Natural killer cell (primary cell): ENCODE measurements around the gene TCF23. TPM values are rescaled to one million over a fixed set of nuclear protein-coding genes. Genes with fewer than 3 reads are reported as not detected.
"Not testable (repeated sequence)": the region's sequence is repeated elsewhere in the genome, so short reads cannot be mapped to it uniquely, and the experiment has no call there.

Experiments
- ATAC-seq, 3 donors: fragments of 150-1000 bp in 2 of 3; fragments of 200-7000 bp in 1 of 3; cut with Tn5 transposase; 1 replicate in 1 of 3; 2 replicates in 2 of 3; pipeline ENCODE4 v1.10.0; 2021; ENCODE audit warnings: mild to moderate bottlenecking in 2 of 3, moderate library complexity in 2 of 3
- DNase-seq, 2 donors: peaks; one replicate each; pipeline versions ENCODE4 v3.0.0 to v3.0.0-alpha.2; 2013 to 2021; ENCODE audit warnings: mixed read lengths in 1 of 2
- H3K27ac ChIP-seq: one replicate; pipeline ENCODE4 v1.5.1; 2013; ENCODE audit warnings: mild to moderate bottlenecking, low read length
- H3K27me3 ChIP-seq: one replicate; pipeline ENCODE4 v1.6.1; 2013; ENCODE audit warnings: low read length; ENCODE audit not compliant: control insufficient read depth, insufficient read depth
- H3K36me3 ChIP-seq: one replicate; pipeline ENCODE4 v1.6.1; 2013; ENCODE audit warnings: low read length; ENCODE audit not compliant: control insufficient read depth, insufficient read depth
- H3K4me1 ChIP-seq: one replicate; pipeline ENCODE4 v1.6.1; 2013; ENCODE audit warnings: low read length; ENCODE audit not compliant: control insufficient read depth, insufficient read depth
- H3K4me3 ChIP-seq: one replicate; pipeline ENCODE4 v1.5.1; 2013; ENCODE audit warnings: low read length
- H3K9me3 ChIP-seq: one replicate; pipeline ENCODE4 v1.6.1; 2013; ENCODE audit warnings: low read length; ENCODE audit not compliant: control insufficient read depth, insufficient read depth
- H3K27ac Mint-ChIP-seq, 2 donors: one replicate each; pipeline ENCODE4 v1.8.0; 2022; ENCODE audit warnings: mild to moderate bottlenecking in 2 of 2, mixed read lengths in 2 of 2, moderate library complexity in 1 of 2
- H3K27me3 Mint-ChIP-seq, 2 donors: one replicate each; pipeline ENCODE4 v1.8.0; 2022; ENCODE audit warnings: low read depth in 2 of 2, mixed read lengths in 2 of 2
- H3K36me3 Mint-ChIP-seq: one replicate; pipeline ENCODE4 v1.8.0; 2022; ENCODE audit warnings: mixed read lengths
- H3K4me1 Mint-ChIP-seq, 2 donors: one replicate each; pipeline ENCODE4 v1.8.0; 2022; ENCODE audit warnings: mixed read lengths in 2 of 2
- H3K4me3 Mint-ChIP-seq: one replicate; pipeline ENCODE4 v1.8.0; 2022; ENCODE audit warnings: mild to moderate bottlenecking, moderate library complexity, mixed read lengths
- H3K9me3 Mint-ChIP-seq, 2 donors: one replicate each; pipeline ENCODE4 v1.8.0; 2022; ENCODE audit warnings: mixed read lengths in 2 of 2
- WGBS: methylation state at CpG from one replicate; pipeline ENCODE4 v1.1.7; 2013; ENCODE audit warnings: missing lambda C conversion rate; ENCODE audit not compliant: insufficient coverage; 5-methylcytosine and 5-hydroxymethylcytosine counted together
- intact Hi-C: fragments of 100-400 bp; cut with micrococcal nuclease; formaldehyde crosslinking; loops from one replicate; pipeline ENCODE4 v1.14.2; 2022
- total RNA-seq, 4 donors: library from RNA; stranded (reverse); fragments of 120-200 nt in 1 of 4; gene quantifications; one replicate each; pipeline versions ENCODE4 v1.2.3 to v1.2.4, GENCODE V29; 2013 to 2022
- TF ChIP-seq, protein P1 (sequence below): fragments of 200-600 bp; IDR thresholded peaks from one replicate; pipeline ENCODE4 v1.8.0; 2022; ENCODE audit warnings: antibody characterized with exemption

The TCF23 gene
- total RNA-seq, 3 donors from 2014 or later (not counting 1 experiment from before 2014, with no cell fraction given) = not detected

DNA sequence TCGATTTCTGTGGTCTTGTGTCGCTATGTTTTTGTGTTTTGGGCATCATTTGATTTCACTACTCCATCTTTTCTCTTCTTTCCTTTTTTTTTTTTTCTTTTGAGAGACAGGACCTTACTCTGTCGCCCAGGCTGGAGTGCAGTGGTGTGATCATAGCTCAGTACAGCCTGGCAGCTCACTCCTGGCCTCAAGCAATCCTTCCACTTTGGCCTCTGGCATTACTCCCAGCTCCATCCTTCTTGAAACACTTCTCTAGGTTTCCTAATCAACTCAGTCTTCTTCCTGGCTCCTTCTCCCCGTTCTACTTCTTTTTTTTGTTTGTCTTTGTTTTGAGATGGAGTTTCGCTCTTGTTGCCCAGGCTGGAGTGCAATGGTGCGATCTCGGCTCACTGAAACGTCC is 26.5 kb downstream of the TCF23 start:
- Mint-ChIP-seq H3K4me1 (peaks cover 0 to 4% of the 10 kb centered on the region in 2 donors), H3K27ac (no peak overlapping the region), H3K27me3 (peaks cover 14% of the 10 kb centered on the region in 2 donors), H3K36me3 (no peaks in the 10 kb centered on the region), H3K4me3 (no peak overlapping the region), H3K9me3 (no peaks in the 10 kb centered on the region)
- whole genome bisulfite sequencing = 91% methylated on average over 6 of the region's 8 CpGs
- intact Hi-C loops = no loop called here
- TF ChIP-seq, protein P1, sequence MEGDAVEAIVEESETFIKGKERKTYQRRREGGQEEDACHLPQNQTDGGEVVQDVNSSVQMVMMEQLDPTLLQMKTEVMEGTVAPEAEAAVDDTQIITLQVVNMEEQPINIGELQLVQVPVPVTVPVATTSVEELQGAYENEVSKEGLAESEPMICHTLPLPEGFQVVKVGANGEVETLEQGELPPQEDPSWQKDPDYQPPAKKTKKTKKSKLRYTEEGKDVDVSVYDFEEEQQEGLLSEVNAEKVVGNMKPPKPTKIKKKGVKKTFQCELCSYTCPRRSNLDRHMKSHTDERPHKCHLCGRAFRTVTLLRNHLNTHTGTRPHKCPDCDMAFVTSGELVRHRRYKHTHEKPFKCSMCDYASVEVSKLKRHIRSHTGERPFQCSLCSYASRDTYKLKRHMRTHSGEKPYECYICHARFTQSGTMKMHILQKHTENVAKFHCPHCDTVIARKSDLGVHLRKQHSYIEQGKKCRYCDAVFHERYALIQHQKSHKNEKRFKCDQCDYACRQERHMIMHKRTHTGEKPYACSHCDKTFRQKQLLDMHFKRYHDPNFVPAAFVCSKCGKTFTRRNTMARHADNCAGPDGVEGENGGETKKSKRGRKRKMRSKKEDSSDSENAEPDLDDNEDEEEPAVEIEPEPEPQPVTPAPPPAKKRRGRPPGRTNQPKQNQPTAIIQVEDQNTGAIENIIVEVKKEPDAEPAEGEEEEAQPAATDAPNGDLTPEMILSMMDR = no peak
- Histone ChIP-seq H3K36me3 (no peaks in the 10 kb centered on the region), H3K9me3 (no peaks in the 10 kb centered on the region), H3K4me1 (no peaks in the 10 kb centered on the region), H3K27me3 (no peaks in the 10 kb centered on the region), H3K4me3 (no peak overlapping the region), H3K27ac (no peak overlapping the region)
- no peak for ATAC-seq
- no peak for DNase-seq

DNA sequence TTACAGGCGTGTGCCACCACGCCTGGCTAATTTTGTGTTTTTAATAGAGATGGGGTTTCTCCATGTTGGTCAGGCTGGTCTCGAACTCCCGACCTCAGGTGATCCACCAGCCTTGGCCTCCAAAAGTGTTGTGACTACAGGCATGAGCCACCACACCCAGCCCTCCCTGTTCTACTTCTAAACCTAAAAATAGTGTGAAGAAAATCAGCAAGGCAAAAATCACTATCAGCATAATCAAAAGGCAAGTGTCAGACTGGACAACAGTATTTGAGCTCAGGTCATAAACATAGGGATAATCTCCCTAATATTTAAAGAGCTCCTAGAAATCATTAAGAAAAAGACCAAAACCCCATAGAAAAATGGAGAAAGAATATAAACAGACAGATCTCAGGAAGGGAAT is 27.0 kb downstream of the TCF23 start:
- H3K9me3 Mint-ChIP-seq, H3K27me3 ChIP-seq, H3K4me3 ChIP-seq, H3K4me1 ChIP-seq, H3K27ac ChIP-seq, ATAC-seq, H3K36me3 Mint-ChIP-seq, intact Hi-C loops, H3K4me3 Mint-ChIP-seq, H3K27ac Mint-ChIP-seq, H3K36me3 ChIP-seq, H3K4me1 Mint-ChIP-seq, DNase-seq, H3K9me3 ChIP-seq: not testable (repeated sequence)
- 85% methylated on average over 4 of the region's 4 CpGs for WGBS
- peaks cover 12 to 14% of the 10 kb centered on the region in 2 donors for H3K27me3 Mint-ChIP-seq

DNA sequence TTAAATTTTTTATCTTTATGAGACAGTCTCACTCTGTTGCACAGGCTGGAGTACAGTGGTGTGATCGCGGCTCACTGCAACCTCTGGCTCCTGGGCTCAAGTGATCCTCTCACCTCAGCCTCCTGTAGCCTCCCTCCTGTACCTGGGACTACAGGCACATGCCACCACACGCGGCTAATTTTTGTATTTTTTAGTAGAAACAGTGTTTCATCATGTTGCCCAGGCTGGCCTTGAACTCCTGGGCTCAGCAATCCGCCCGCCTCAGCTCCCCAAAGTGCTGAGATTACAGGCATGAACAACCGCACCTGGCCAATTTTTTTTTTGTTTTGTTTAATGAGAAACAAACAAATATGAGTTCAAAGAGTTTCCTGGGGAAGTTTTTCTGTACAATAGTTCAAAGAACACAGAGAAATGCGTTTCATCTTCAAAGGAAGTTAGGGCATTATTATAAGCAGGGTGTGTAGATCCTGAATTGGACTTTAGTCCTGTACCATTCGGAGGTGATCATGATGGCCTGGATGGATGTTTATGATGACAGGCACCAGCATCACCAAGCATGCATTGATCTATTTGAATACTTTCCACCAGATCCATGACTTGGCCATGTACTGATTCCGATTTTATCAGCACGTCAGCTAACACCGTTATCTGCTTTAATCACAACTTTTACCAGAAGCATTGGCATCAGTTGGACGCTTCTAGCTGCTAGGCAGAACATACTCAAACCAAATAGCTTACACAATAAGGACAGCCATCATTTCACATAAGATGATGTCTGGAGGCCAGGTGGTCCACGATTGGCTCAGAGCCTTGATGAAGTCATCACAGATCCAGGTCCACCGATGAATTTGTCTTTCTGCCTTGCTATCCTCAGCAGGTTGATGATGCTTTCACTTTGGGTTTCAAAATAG is 28.9 kb downstream of the TCF23 start:
- H3K36me3 Mint-ChIP-seq = no peaks in the 10 kb centered on the region
- WGBS = 78% methylated on average over 15 of the region's 15 CpGs
- intact Hi-C loops = no loop called here
- H3K27me3 ChIP-seq = no peaks in the 10 kb centered on the region
- no peaks in the 10 kb centered on the region for H3K4me1 Mint-ChIP-seq
- no peaks in the 10 kb centered on the region for H3K4me1 ChIP-seq
- TF ChIP-seq, protein P1 = no peak
- no peak overlapping the region for H3K27ac Mint-ChIP-seq
- ATAC-seq (no peak), DNase-seq (no peak)
- H3K9me3 ChIP-seq = no peaks in the 10 kb centered on the region
- no peaks in the 10 kb centered on the region for H3K36me3 ChIP-seq
- H3K4me3 ChIP-seq = no peak overlapping the region
- no peak overlapping the region for H3K27ac ChIP-seq
- H3K9me3 Mint-ChIP-seq = no peaks in the 10 kb centered on the region
- peaks cover 23 to 26% of the 10 kb centered on the region in 2 donors for H3K27me3 Mint-ChIP-seq
- H3K4me3 Mint-ChIP-seq = no peak overlapping the region

DNA sequence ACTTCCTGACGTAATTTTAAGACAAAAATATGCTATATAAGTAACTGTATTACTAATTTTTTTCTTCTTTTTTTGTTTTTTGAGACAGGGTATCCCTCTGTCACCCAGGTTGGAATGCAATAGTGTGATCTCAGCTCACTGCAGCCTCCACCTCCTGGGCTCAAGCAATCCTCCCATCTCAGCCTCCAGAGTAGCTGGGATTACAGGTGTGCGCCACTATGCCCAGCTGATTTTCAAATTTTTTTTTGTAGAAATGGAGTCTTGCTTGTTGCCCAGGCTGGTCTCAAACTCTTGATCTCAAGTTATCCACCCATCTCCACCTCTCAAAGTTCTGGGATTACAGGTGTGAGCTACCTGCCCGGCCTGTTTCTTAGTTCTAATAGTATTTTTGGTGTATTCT is 29.7 kb downstream of the TCF23 start:
- Mint-ChIP-seq H3K4me3 (no peak overlapping the region), H3K4me1 (no peaks in the 10 kb centered on the region), H3K27ac (no peak overlapping the region), H3K27me3 (peaks cover 25 to 26% of the 10 kb centered on the region in 2 donors), H3K36me3 (no peaks in the 10 kb centered on the region), H3K9me3 (no peaks in the 10 kb centered on the region)
- H3K36me3 ChIP-seq = no peaks in the 10 kb centered on the region
- no peak for ATAC-seq
- no peak overlapping the region for H3K4me3 ChIP-seq
- TF ChIP-seq, protein P1 = no peak
- H3K27ac ChIP-seq = no peak overlapping the region
- H3K4me1 ChIP-seq = no peaks in the 10 kb centered on the region
- no peaks in the 10 kb centered on the region for H3K27me3 ChIP-seq
- DNase-seq = no peak
- H3K9me3 ChIP-seq = no peaks in the 10 kb centered on the region
- WGBS = no CpG with 5 or more reads among the region's 3 CpGs
- intact Hi-C loops = no loop called here
